Erythroblast (primary cell): Measurements from ENCODE around the gene ZNF831.

Experiments
- GATA1 ChIP-seq: IDR thresholded peaks from 2 replicates; pipeline ENCODE4 v1.6.1; 2011; ENCODE audit warnings: low read depth, mild to moderate bottlenecking, control low read depth, low read length, moderate library complexity
- POLR2A ChIP-seq: IDR thresholded peaks from 2 replicates; pipeline ENCODE4 v1.6.1; 2011; ENCODE audit warnings: mild to moderate bottlenecking, low read length

- no peak for TF ChIP-seq POLR2A
- TF ChIP-seq GATA1: no peak
Observed at GRCh38 chr20:59131551-59132285, 31.9 kb upstream of the ZNF831 start.
